ENCODE measurements around the gene BST1. TPM values are rescaled to one million over a fixed set of nuclear protein-coding genes. Genes with fewer than 3 reads are reported as not detected.

The BST1 gene
- total and polyA plus RNA-seq, 2 donors (not counting 1 experiment from before 2014, with no cell fraction given), result 15.7 to 48.8 TPM

- Histone ChIP-seq H3K9me3 (ENCODE audit: control insufficient read depth, insufficient read depth, low read depth, low read length) (no peaks in the 10 kb centered on the region), H3K79me2 (ENCODE audit: control insufficient read depth, insufficient read depth, low read length) (no peaks in the 10 kb centered on the region), H3K9ac (ENCODE audit: insufficient read depth, low read length) (no peak overlapping the region), H4K20me1 (ENCODE audit: control insufficient read depth, extremely low read depth, insufficient read depth, low read length) (no peaks in the 10 kb centered on the region), H3K27me3 (ENCODE audit: control insufficient read depth, insufficient read depth, low read length) (peaks cover 3% of the 10 kb centered on the region), H3K4me3 (replicated peaks in 1 of 4; ENCODE audit: control extremely low read depth in 1 of 4, insufficient read depth in 1 of 4, low read depth in 3 of 4, low read length in 4 of 4) (no peak overlapping the region), H3K27ac (ENCODE audit: insufficient read depth, low read length) (no peak overlapping the region), H2AFZ (ENCODE audit: low read length) (no peak overlapping the region), H3K4me2 (ENCODE audit: extremely low read depth, insufficient read depth, low read length) (no peak overlapping the region), H3K36me3 (ENCODE audit: control insufficient read depth, insufficient read depth, low read length) (no peaks in the 10 kb centered on the region), H3K4me1 (ENCODE audit: control insufficient read depth, extremely low read depth, insufficient read depth, low read length) (no peaks in the 10 kb centered on the region)
- no peak for DNase-seq (ENCODE audit: low read depth in 2 of 2)
- TF ChIP-seq EZH2 (IDR thresholded peaks at IDR 0.05; ENCODE audit: low read length, missing control alignments), result no peak
- TF ChIP-seq, protein P1, sequence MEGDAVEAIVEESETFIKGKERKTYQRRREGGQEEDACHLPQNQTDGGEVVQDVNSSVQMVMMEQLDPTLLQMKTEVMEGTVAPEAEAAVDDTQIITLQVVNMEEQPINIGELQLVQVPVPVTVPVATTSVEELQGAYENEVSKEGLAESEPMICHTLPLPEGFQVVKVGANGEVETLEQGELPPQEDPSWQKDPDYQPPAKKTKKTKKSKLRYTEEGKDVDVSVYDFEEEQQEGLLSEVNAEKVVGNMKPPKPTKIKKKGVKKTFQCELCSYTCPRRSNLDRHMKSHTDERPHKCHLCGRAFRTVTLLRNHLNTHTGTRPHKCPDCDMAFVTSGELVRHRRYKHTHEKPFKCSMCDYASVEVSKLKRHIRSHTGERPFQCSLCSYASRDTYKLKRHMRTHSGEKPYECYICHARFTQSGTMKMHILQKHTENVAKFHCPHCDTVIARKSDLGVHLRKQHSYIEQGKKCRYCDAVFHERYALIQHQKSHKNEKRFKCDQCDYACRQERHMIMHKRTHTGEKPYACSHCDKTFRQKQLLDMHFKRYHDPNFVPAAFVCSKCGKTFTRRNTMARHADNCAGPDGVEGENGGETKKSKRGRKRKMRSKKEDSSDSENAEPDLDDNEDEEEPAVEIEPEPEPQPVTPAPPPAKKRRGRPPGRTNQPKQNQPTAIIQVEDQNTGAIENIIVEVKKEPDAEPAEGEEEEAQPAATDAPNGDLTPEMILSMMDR (conservative IDR thresholded peaks at IDR 0.05 in 1 of 2, IDR thresholded peaks at IDR 0.05 in 1 of 2; ENCODE audit: low read depth in 1 of 2, low read length in 2 of 2), result no peak
Measured at GRCh38 chr4:15765391-15765790, 62.5 kb downstream of the BST1 start.

DNA sequence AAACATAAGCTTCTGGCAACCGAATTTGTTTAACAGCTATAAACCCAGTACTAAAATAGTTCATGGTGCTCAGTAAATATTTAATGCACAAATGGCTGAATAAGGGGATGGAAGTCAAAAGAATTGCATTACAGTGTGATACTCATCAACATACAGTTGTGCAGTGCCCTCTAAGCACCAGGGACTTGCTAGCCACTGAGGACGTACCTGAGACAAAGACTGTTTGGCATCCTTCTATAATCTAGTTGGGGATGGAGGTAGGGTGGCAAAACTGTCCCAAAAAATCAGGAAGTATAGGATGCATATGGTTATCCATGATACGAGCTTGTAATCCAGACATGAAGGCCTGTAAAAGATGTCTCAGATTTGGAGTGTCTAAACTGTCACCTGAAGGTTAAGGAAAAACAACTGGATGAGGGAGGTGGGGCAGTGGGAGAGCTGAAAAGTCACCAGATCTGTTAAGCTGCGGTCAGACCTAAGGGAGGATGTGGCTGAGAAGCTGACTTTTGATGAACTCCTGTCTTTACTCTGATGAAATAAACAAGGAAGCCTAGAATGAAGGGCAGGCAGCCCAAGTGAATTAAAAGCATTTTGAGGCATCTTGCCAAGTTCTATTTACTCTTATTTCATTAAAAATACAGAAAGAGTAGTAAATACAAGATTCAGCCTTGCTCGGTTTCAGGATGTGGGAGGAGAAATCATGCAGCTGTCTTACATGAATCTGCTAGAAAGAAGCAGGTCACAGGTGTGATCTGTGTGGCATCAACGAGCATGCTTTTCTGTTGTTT is 63.2 kb downstream of the BST1 start:
- Histone ChIP-seq H3K36me3 (ENCODE audit: control insufficient read depth, insufficient read depth, low read length) (no peaks in the 10 kb centered on the region), H3K9ac (ENCODE audit: insufficient read depth, low read length) (no peak overlapping the region), H3K27me3 (ENCODE audit: control insufficient read depth, insufficient read depth, low read length) (peaks cover 3% of the 10 kb centered on the region), H3K27ac (ENCODE audit: insufficient read depth, low read length) (no peak overlapping the region), H2AFZ (ENCODE audit: low read length) (no peak overlapping the region), H4K20me1 (ENCODE audit: control insufficient read depth, extremely low read depth, insufficient read depth, low read length) (no peaks in the 10 kb centered on the region), H3K9me3 (ENCODE audit: control insufficient read depth, insufficient read depth, low read depth, low read length) (no peaks in the 10 kb centered on the region), H3K4me2 (ENCODE audit: extremely low read depth, insufficient read depth, low read length) (no peak overlapping the region), H3K79me2 (ENCODE audit: control insufficient read depth, insufficient read depth, low read length) (no peaks in the 10 kb centered on the region), H3K4me1 (ENCODE audit: control insufficient read depth, extremely low read depth, insufficient read depth, low read length) (no peaks in the 10 kb centered on the region), H3K4me3 (replicated peaks in 1 of 4; ENCODE audit: control extremely low read depth in 1 of 4, insufficient read depth in 1 of 4, low read depth in 3 of 4, low read length in 4 of 4) (no peak overlapping the region)
- DNase-seq (ENCODE audit: low read depth in 2 of 2), result no peak
- TF ChIP-seq EZH2 (IDR thresholded peaks at IDR 0.05; ENCODE audit: low read length, missing control alignments), result no peak
- TF ChIP-seq, protein P1 (conservative IDR thresholded peaks at IDR 0.05 in 1 of 2, IDR thresholded peaks at IDR 0.05 in 1 of 2; ENCODE audit: low read depth in 1 of 2, low read length in 2 of 2), result no peak

DNA sequence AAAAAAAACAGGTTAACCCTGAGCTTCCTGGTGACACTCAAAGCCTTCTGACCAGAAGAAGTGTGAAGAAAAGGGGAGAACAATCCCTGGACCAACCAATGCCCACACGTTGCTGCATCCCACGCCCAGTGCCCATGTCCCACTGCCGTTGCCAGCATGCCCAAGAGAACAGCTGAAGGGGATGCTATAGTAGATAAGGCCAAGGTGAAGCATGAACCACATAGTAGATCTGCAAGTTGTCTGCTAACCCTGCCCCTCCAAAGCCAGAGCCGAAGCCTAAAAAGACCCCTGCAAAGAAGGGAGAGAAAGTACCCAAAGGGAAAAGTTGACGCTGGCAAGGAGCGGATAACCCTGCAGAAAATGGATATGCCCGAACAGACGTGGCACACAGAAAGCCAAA is 64.0 kb downstream of the BST1 start:
- H3K4me3 ChIP-seq (replicated peaks in 1 of 4; ENCODE audit: control extremely low read depth in 1 of 4, insufficient read depth in 1 of 4, low read depth in 3 of 4, low read length in 4 of 4), result no peak overlapping the region
- H3K79me2 ChIP-seq (ENCODE audit: control insufficient read depth, insufficient read depth, low read length), result no peaks in the 10 kb centered on the region
- no peak overlapping the region for H3K4me2 ChIP-seq (ENCODE audit: extremely low read depth, insufficient read depth, low read length)
- peaks cover 3% of the 10 kb centered on the region for H3K27me3 ChIP-seq (ENCODE audit: control insufficient read depth, insufficient read depth, low read length)
- no peak overlapping the region for H2AFZ ChIP-seq (ENCODE audit: low read length)
- H3K4me1 ChIP-seq (ENCODE audit: control insufficient read depth, extremely low read depth, insufficient read depth, low read length), result no peaks in the 10 kb centered on the region
- DNase-seq (ENCODE audit: low read depth in 2 of 2), result no peak
- H3K36me3 ChIP-seq (ENCODE audit: control insufficient read depth, insufficient read depth, low read length), result no peaks in the 10 kb centered on the region
- TF ChIP-seq EZH2 (IDR thresholded peaks at IDR 0.05; ENCODE audit: low read length, missing control alignments), result no peak
- TF ChIP-seq, protein P1 (conservative IDR thresholded peaks at IDR 0.05 in 1 of 2, IDR thresholded peaks at IDR 0.05 in 1 of 2; ENCODE audit: low read depth in 1 of 2, low read length in 2 of 2), result no peak
- no peak overlapping the region for H3K9ac ChIP-seq (ENCODE audit: insufficient read depth, low read length)
- no peak overlapping the region for H3K27ac ChIP-seq (ENCODE audit: insufficient read depth, low read length)
- H4K20me1 ChIP-seq (ENCODE audit: control insufficient read depth, extremely low read depth, insufficient read depth, low read length), result no peaks in the 10 kb centered on the region
- H3K9me3 ChIP-seq (ENCODE audit: control insufficient read depth, insufficient read depth, low read depth, low read length), result no peaks in the 10 kb centered on the region
